RWPE1 (cell line): ENCODE data around the gene QRFP.

Experiments used
- CTCF ChIA-PET: fragments of 350-600 bp; sonication (Branson Sonifier 250); formaldehyde crosslinking; extraction: SDS; loops from one replicate; lab custom pipeline; 2021; lab: Yijun Ruan, JAX
- POLR2A ChIA-PET: fragments of 400-600 bp; formaldehyde crosslinking; extraction: SDS; loops from one replicate; lab custom pipeline; 2020; ENCODE audit warnings: antibody characterized with exemption; ENCODE audit not compliant: low non-redundant PET; lab: Yijun Ruan, JAX
- DNase-seq: peaks from one replicate; pipeline ENCODE4 v3.0.0; 2012; ENCODE audit warnings: low spot score
- H3K27ac ChIP-seq: fragments of 450-650 bp; 2 replicates; pipeline ENCODE4 v1.5.1; 2017
- CTCF ChIP-seq: fragments of 450-650 bp; conservative IDR thresholded peaks from 2 replicates; pipeline ENCODE4 v1.5.1; 2017; ENCODE audit warnings: low read depth, mild to moderate bottlenecking

The QRFP gene

GRCh38 chr9:130890870-130891687, 5.5 kb downstream of the QRFP start:
- CTCF ChIA-PET = interaction anchor here (0.5 to 1.4 kb wide), 3 partner anchors 13 to 143 kb away, joined by 3 to 7 read pairs (median 4); no protein-coding TSS in a partner anchor
- DNase-seq = no peak
- H3K27ac ChIP-seq = peak overlapping the region; percentile 38
- TF ChIP-seq CTCF = no peak
- POLR2A ChIA-PET = no interaction called here

GRCh38 chr9:130890124-130890523, 6.5 kb downstream of the QRFP start:
- no peak for DNase-seq
- ChIA-PET POLR2A (no interaction called here), CTCF (interaction anchor here (0.7 to 2.0 kb wide), 3 partner anchors 20 to 156 kb away, joined by 4 to 10 read pairs (median 7); no protein-coding TSS in a partner anchor)
- no peak overlapping the region; the same call in 1 of the 2 replicates for H3K27ac ChIP-seq
- no peak for TF ChIP-seq CTCF

GRCh38 chr9:130888146-130888885, 8.3 kb downstream of the QRFP start:
- DNase-seq = no peak
- CTCF ChIA-PET = interaction anchor here (0.6 to 2.0 kb wide), 6 partner anchors 19 to 176 kb away, joined by 3 to 10 read pairs (median 4); no protein-coding TSS in a partner anchor
- TF ChIP-seq CTCF = no peak
- POLR2A ChIA-PET = no interaction called here
- H3K27ac ChIP-seq = peak overlapping the region; percentile 75

- no peak for DNase-seq
- peak overlapping the region; percentile 75 for H3K27ac ChIP-seq
- CTCF ChIA-PET = interaction anchor here (0.6 to 1.5 kb wide), 3 partner anchors 21 to 40 kb away, joined by 3 to 8 read pairs (median 3); no protein-coding TSS in a partner anchor
- TF ChIP-seq CTCF = no peak
- POLR2A ChIA-PET = no interaction called here
Measured at GRCh38 chr9:130887494-130888144, 9.0 kb downstream of the QRFP start.

DNA sequence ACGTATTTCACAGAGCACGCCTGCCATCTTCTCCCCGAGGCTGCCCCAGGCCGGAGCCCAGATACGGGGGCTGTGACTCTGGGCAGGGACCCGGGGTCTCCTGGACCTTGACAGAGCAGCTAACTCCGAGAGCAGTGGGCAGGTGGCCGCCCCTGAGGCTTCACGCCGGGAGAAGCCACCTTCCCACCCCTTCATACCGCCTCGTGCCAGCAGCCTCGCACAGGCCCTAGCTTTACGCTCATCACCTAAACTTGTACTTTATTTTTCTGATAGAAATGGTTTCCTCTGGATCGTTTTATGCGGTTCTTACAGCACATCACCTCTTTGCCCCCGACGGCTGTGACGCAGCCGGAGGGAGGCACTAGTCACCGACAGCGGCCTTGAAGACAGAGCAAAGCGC, 9.6 kb downstream of the QRFP start:
- CTCF ChIA-PET = interaction anchor here (0.6 to 2.1 kb wide), 4 partner anchors 17 to 747 kb away, joined by 3 to 9 read pairs (median 8); no protein-coding TSS in a partner anchor

More for the DNA sequence above, 9.6 kb downstream of the QRFP start:
- H3K27ac ChIP-seq = peak overlapping the region; percentile 75
- DNase-seq = no peak
- no peak for TF ChIP-seq CTCF
- POLR2A ChIA-PET = interaction anchor here (0.6 kb wide), 1 partner anchor 181 kb away, joined by 3 read pairs; no protein-coding TSS in a partner anchor
